Erythroblast (primary cell): Measurements from ENCODE around the gene EDRF1.

ENCODE experiments used
- DNase-seq, 2 experiments: peaks; one replicate each; lab custom pipeline; 2025; lab: John Stamatoyannopoulos, UW
- GATA1 ChIP-seq: IDR thresholded peaks from 2 replicates; pipeline ENCODE4 v1.6.1; 2011; ENCODE audit warnings: low read depth, mild to moderate bottlenecking, control low read depth, low read length, moderate library complexity
- POLR2A ChIP-seq: IDR thresholded peaks from 2 replicates; pipeline ENCODE4 v1.6.1; 2011; ENCODE audit warnings: mild to moderate bottlenecking, low read length

The EDRF1 gene

GRCh38 chr10:125799451-125800182, 80.1 kb downstream of the EDRF1 start:
- peak; percentile 79 to 93 for DNase-seq
- TF ChIP-seq GATA1 (no peak), POLR2A (peak; percentile 23)

- peak in 1 of 2 experiments; percentile 7 for DNase-seq
- TF ChIP-seq POLR2A, result no peak
Measured at GRCh38 chr10:125801574-125801973, 82.1 kb downstream of the EDRF1 start.

- TF ChIP-seq GATA1 (no peak), POLR2A (no peak)
- DNase-seq, result no peak
Measured at GRCh38 chr10:125802131-125802530, 82.6 kb downstream of the EDRF1 start.

GRCh38 chr10:125802739-125803138, 83.2 kb downstream of the EDRF1 start:
- TF ChIP-seq POLR2A (no peak), GATA1 (no peak)
- DNase-seq, result no peak

- no peak for TF ChIP-seq POLR2A
- no peak for DNase-seq
Measured at GRCh38 chr10:125808047-125808446, 88.5 kb downstream of the EDRF1 start.

GRCh38 chr10:125811251-125811650, 91.7 kb downstream of the EDRF1 start:
- DNase-seq, result no peak
- TF ChIP-seq POLR2A, result no peak
- TF ChIP-seq GATA1, result no peak

- TF ChIP-seq POLR2A (no peak), GATA1 (no peak)
- DNase-seq, result peak; percentile 14 to 37
Measured at GRCh38 chr10:125812128-125812750, 92.7 kb downstream of the EDRF1 start.
